ENCODE data around the gene CRNN.

CRNN gene

DNA sequence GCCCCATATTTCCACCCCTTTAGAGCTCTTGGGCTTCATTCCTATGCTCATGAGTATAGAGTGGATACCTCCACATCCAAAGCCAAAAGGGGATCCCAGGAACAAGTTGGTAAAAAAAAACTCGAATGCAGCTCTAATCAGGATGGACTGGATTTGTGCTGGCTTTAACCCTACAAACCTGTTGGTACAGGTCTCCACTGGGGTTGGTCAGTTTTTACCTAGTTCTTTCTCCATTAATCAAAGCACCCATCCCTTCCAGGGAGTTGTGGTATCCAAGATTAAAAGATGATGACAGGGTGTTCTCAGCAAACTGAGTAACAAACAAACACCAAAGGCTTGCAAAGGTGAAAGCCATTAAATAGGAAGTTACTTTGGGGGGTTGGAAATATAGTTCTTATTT, 5.9 kb upstream of the CRNN start:
- no peak for DNase-seq (ENCODE audit: low read depth in 2 of 2)

DNA sequence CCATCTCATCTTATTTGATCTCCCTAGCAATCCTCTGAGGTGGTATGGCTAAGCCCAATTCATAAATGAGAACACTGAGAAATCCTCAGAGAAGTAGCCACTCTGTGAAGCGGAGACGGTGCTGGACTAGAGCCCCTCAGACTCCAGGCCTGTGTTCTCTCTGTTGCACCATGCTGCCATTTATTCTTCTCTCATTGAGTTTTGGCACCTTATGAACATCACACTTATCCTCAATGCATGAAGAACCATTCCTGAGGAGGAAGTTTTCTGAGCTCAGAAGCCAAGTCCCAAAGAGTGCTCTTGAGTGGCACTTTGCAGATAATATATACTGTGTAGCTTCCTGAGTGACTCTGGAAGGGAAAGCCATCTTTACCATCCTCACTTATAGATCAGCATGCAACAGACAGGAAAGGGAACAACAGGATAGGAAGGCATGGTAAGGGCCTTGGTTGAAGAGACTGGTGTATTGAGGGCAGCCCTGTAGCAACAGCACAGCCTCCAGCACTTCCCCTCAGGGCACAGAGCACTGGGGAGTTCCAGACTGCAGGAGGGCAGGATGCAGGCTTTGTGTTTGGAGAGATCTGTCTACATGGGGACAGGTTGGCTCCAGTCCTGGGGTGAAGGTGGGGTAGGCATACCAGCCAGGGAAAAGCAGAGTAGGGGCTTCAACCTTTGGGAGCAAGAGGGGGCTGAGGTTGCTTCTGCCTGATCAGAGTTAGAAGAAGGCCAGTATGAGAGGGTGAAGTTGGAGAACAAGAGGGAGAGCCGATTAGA, 1.6 kb upstream of the CRNN start:
- no peak for DNase-seq (ENCODE audit: low read depth in 2 of 2)

DNA sequence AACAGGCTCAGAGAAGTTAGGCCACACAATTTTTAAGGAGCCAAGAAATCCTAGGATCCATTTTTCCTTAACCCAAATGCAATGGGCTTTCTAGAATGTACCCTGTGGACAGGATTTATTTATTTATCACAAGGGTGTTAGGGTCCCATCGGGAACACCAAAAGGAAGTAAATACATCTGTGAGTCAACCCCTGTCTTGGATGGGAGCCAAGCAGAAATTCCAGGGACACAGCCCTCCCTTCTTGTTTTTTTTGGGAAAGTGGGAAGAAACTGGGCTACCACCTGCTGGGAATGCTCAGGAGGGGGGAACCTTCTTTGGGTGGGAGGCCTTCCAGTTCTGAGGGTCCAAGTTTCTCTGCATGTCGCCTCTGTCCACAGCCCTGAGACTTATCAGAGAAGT, 1.3 kb downstream of the CRNN start:
- DNase-seq (ENCODE audit: low read depth in 2 of 2): no peak

DNA sequence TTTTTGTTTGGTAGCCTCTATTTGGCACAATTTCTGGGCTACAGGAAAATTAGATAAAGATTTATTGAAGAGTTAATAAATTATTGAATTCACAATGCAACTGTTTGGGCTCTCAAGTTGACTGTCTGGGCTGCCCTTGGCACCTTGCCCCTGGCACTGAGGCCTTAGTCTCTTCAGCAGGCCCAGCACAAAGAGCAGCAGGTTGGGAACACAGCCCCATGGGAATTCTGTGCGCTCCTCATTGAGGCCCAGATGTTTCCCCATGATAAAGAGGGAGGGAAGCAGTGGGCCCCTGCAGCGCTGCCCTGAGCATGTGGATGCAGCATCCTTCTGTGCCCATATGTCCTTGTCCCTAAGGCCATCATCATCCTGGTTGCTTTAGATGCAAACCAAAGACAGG, 2.9 kb downstream of the CRNN start:
- DNase-seq (ENCODE audit: low read depth in 2 of 2): no peak

DNA sequence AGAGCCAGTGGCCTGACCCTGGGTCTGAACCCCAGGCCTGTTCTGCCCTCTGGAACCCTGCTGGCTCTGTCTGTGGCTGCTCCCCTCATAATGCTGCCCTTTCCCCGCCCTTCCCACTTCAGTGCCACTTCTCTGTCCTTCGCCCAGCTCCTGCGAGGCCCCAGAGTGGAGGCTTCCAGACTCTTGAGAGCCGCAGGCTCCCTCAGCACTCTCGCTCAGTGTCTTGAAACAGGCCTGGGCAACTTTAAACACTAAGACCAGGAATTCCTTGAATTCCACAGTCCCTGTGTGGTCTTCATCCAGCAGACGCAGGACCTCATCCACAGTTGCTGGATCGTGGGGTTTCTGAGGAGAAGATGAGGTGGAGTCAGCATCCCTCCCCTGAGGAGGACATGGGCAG, 3.5 kb downstream of the CRNN start:
- DNase-seq (ENCODE audit: low read depth in 2 of 2): no peak

DNA sequence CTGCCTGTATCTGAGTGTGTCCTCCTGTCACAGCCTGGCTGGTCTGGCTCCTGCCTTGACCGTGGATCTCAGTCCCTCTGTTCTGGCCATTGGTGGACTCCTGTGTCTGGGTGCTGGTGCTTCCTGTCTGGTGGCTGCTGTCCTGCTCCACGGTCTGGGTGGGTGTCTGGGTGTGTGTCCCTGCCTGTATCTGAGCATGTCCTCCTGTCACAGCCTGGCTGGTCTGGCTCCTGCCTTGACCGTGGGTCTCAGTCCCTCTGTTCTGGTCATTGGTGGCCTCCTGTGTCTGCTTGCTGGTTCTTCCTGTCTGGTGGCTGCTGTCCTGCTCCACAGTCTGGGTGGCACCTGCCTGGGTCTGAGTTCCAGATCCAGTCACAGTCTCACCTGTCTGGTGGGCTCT, 4.0 kb downstream of the CRNN start:
- no peak for DNase-seq (ENCODE audit: low read depth in 2 of 2)

DNA sequence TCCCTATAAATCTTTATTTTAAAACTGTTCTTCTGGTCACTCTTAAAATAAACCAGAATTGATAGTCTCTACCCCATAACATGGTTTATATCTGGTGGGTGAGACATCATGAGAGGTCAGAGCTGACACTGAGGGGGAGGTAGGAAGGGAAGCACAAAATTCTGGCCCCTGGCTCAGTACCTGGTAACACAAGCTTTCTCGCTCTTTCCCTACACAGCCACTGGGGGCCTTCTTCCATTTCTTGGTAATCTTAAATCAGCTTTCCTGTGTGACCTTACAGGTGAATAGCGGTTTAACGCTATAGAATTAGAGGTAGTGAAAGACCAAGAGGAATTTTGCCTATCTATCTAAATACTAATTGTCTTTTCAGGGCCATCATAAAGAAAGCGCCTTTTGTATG, 5.4 kb downstream of the CRNN start:
- DNase-seq (ENCODE audit: low read depth in 2 of 2): no peak

DNA sequence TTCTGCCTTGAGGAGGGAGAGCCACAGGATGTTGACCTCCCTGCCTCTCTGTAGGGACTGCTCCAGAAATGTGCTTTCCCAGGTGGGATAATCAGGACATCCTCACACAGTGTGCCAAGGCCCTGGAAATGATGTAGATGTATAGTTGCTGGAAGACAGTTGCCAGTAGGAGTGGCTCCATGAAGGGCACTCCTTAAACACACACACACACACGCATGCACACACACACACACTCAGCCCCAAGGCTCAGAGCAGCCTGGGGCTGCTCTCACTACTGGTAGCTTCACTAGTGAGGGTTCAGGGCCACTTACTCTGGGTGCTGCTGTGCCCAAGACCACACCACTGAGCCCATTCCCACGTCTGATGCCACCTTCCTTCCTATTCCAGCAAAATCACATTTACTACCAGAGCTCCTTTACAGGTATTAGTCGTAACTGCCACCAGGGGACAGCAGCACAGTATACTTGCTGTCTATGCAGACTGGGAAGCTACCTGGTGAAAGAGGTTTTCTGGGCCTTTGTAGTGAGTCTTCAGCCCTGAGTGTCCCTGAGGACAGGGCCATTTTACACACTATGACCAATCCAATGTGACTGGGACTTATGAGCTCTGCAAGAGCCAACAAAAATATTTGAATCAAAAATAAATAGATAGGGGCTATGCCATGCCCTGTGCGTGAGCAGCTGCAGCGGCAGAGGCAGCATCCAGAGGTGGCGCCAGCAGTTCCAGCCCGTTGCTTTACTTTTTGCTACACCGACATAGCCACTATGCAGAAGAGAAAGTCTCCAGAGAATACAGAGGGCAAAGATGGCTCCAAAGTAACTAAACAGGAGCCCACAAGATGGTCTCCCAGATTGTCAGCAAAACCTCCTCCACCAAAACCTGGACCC, 15.0 kb downstream of the CRNN start:
- no peak for DNase-seq (ENCODE audit: low read depth in 2 of 2)

DNA sequence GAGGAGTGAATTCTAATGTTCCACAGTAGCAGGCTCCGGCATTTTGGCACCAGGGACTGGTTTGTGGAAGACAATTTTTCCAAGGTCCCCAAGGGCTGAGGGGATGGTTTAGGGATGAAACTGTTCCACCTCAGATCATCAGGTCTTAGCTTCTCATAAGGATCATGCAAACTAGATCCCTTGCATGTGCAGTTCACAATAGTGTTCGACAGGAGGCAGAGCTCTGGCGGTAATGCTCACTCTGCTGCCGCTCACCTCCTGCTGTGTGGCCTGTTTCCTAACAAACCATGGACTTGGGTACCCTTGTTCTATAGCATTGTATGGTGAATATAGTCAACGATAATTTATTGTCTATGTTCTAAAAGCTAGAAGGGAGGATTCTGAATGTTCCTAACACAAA, 16.6 kb downstream of the CRNN start:
- no peak for DNase-seq (ENCODE audit: low read depth in 2 of 2)

DNA sequence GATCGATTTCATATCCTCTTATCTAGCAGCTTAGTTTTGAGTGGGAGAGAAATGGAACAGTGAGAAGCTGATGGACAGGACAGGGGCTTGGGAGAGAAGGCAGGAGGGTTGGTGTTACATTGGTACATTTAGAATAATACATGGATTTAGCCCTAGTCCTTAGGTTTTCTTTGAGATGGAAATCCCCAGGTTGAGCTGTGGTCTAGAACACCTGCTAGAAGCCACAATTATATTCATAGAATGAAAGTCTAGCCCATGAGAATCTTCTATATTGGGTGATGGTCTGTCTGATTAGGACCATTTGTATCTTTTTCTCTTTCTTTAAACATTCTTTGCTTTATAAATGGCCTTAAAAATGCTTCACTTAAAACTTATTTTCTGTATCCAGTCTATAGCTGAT, 19.9 kb downstream of the CRNN start:
- no peak for DNase-seq (ENCODE audit: low read depth in 2 of 2)

DNA sequence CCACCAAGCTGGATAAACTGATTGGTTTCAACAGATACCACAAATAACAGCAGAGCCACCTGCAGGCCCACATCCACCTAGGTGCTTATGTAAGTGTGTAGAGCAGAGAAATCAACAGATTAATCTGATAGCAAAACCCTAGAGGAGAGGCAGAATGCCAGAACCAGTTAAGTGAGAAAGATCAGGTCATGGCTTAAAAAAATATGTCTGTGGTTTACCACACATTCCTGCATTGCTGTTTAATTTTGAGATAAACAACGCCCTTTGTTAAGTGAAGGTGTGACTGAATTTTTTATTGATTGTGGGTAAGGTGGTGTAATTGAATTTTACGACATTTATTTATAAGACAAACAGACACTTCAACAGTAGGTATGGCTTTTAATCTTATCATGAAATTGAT, 21.2 kb downstream of the CRNN start:
- DNase-seq (ENCODE audit: low read depth in 2 of 2): no peak

DNA sequence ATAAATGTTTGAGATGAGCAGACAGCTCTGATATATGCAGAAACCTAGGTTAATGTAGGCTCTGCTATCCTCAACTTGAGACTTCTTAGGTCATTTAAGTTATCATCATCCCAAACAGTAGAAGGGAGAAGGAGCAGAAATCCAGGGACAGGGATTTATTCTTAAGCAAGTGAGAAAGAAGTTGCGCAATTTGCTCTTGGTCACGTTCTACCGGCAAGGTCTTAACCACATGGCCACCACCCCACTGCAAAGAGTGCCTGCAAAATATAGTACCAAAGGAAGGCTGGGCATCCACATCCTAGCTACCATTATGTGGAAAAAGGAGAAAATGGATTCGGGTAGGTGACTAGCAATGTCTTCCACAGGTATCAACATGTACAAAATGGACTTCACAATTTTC, 25.2 kb downstream of the CRNN start:
- DNase-seq (ENCODE audit: low read depth in 2 of 2): no peak

DNA sequence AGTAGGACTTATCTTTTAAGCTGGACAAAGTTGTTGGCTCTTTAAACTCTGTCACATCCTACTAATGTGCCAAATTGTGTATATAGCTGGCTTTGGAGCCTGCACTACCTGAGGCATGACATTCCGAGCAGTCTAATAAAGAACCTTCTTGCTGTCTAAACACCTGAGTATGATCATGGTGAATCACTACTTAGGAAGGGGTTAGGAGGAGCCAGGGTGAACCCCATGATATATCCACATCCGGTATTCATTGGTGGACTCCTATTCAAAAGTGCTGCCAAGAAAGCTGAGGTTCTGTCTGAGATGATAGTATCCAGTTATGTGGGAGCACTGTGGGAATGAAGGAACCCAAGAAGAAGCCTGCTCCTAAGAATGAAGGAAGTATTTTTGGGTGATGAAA, 27.1 kb downstream of the CRNN start:
- no peak for DNase-seq (ENCODE audit: low read depth in 2 of 2)

DNA sequence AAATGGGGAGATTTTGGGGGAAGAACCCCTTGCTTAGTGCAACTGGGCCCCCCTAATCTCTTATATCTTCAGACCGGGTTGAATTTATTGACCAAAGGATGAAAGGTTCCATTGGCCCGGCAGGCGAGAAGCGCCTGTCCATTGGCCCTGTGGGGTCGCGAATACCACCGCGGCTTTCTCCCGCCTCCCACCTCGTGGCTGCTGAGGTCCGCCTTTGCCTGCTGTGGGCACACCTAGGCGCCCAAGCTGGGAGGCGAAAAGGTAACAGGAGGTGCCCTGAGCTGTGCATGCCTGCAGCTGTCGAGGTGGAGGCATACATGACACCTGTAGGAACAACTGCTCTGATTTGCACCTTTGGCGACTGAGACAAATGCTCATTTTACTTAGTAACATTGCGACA, 33.1 kb downstream of the CRNN start:
- DNase-seq (ENCODE audit: low read depth in 2 of 2): no peak

DNA sequence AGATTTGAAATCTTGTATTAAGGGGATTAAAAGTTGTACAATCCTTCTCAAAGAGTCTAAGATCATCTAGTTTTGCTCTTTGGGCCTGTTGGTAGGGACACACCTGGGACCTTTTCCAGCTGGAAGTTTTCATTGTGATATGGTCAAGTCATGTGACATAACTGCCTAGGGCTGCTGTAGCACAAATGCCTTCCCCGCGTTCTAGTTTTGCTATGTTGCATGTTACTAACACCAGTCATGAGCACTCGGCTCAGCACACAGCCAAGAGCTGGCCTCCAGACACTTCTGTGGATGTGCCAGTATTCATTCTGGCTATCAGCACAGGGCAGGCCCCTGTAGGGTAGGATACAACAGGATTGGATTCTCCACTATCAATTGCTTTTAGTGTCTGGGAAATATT, 39.6 kb downstream of the CRNN start:
- DNase-seq (ENCODE audit: low read depth in 2 of 2): no peak

DNA sequence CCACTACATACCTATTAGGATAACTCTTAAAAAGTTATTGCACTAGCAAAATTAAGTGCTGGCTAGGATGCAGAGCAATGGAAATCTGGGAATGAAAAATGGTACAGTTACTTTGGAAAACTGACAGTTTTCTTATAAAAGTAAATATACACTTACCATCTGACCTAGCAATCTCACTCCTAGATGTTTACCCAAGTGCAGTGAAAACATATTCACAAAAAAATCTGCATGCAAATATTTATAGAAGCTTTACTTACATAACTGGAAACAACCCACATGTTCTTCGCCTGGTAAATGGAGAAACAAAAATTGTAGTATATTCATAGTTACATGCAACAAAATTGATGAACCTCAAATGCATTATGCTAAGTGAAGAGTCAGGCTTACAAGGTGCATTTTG, 41.4 kb downstream of the CRNN start:
- no peak for DNase-seq (ENCODE audit: low read depth in 2 of 2)

DNA sequence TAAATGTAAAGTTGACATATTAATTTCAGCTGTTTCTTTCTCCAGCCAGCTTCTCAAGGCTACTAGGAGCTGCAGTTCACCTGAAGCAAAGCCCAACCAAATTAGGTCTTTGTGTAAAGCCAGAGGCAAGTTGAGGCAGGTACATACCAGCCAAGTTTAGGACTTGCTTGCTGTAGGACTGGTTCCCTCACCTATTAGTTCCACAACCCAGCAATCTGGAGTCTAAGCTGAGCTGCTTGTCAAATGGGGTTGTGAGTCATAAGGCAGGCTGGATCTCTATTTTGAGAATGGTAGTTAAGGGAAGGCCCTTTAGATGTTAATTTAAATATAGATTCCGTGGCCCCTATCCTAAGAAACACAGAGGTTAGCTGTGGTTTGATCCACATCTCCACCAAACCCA, 46.6 kb downstream of the CRNN start:
- no peak for DNase-seq (ENCODE audit: low read depth in 2 of 2)

DNA sequence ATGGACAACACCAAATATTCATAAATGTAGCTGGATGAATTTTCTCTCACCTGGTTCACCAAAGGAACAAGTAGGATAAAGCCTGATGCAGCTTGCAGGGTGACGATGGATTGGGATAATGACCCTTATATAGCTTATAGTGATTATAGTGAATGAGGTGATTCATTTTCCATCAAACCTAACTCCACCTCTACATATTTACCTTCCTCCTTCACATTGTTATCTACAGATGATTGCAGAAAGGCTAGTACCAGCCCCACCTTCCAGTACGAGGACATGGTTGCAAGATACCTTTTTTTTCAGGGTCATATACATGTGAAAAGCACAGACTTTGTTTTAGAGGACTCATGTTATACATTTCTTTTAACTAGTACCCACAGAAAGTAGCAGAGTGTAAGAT, 54.2 kb downstream of the CRNN start, which contains the start of gene FLG2:
Gene FLG2, minus strand, starts transcription at position 101 of the 400 bp plus-strand sequence. CDS start 1,122 bp downstream, outside the sequence.
- no peak for DNase-seq (ENCODE audit: low read depth in 2 of 2)
